KMS-11 (cell line): Measurements from ENCODE around the gene RRP36.

Experiments
- H2AFZ ChIP-seq: fragments of 200-600 bp; sonication (generic); 2 replicates; pipeline ENCODE4 v1.6.1; 2016; ENCODE audit warnings: antibody characterized with exemption, mixed run types, low read depth
- H3K27ac ChIP-seq: fragments of 200-600 bp; sonication (generic); 2 replicates; pipeline ENCODE4 v1.6.1; 2016; ENCODE audit warnings: mild to moderate bottlenecking, mixed run types
- H3K27me3 ChIP-seq: fragments of 200-600 bp; sonication (generic); 2 replicates; pipeline ENCODE4 v1.6.1; 2017; ENCODE audit warnings: mild to moderate bottlenecking, low read depth, mixed run types, moderate library complexity; ENCODE audit not compliant: insufficient read depth
- H3K36me3 ChIP-seq: fragments of 200-600 bp; sonication (generic); 2 replicates; pipeline ENCODE4 v1.6.1; 2017; ENCODE audit warnings: mild to moderate bottlenecking, mixed run types; ENCODE audit not compliant: insufficient read depth
- H3K4me1 ChIP-seq: fragments of 200-600 bp; sonication (generic); 2 replicates; pipeline ENCODE4 v1.6.1; 2016; ENCODE audit warnings: mild to moderate bottlenecking, low read depth, mixed run types; ENCODE audit not compliant: poor library complexity, severe bottlenecking
- H3K4me2 ChIP-seq: fragments of 200-600 bp; sonication (generic); 2 replicates; pipeline ENCODE4 v1.7.0; 2016; ENCODE audit warnings: mild to moderate bottlenecking, mixed run types
- H3K4me3 ChIP-seq: fragments of 200-600 bp; sonication (generic); IDR thresholded peaks from 2 replicates; pipeline ENCODE4 v1.6.1; 2017; ENCODE audit warnings: low read depth, low read length, mixed read lengths; ENCODE audit not compliant: insufficient read depth
- H3K79me2 ChIP-seq: fragments of 200-600 bp; sonication (generic); 2 replicates; pipeline ENCODE4 v1.6.1; 2016; ENCODE audit warnings: low read depth, mixed run types; ENCODE audit not compliant: insufficient read depth
- H3K9ac ChIP-seq: fragments of 200-600 bp; sonication (generic); 2 replicates; pipeline ENCODE4 v1.6.1; 2016; ENCODE audit warnings: mild to moderate bottlenecking, mixed run types
- H4K20me1 ChIP-seq: fragments of 200-600 bp; sonication (generic); 2 replicates; pipeline ENCODE4 v1.6.1; 2016; ENCODE audit warnings: mild to moderate bottlenecking, mixed run types; ENCODE audit not compliant: insufficient read depth
- CTCF ChIP-seq: fragments of 200-600 bp; sonication (generic); conservative IDR thresholded peaks from 2 replicates; pipeline ENCODE4 v1.6.1; 2017; ENCODE audit warnings: low read depth, mild to moderate bottlenecking, antibody characterized with exemption, low read length, moderate library complexity, mixed read lengths

Gene RRP36

GRCh38 chr6:43020052-43020705 lies 1.2 kb upstream of the RRP36 start:
- Histone ChIP-seq H3K36me3 (no peaks in the 10 kb centered on the region), H3K27ac (no peak overlapping the region), H3K4me1 (peaks cover 48% of the 10 kb centered on the region), H3K27me3 (no peaks in the 10 kb centered on the region), H3K4me3 (no peak overlapping the region), H2AFZ (no peak overlapping the region), H3K4me2 (no peak overlapping the region; the same call in 1 of the 2 replicates), H3K9ac (no peak overlapping the region), H4K20me1 (no peaks in the 10 kb centered on the region), H3K79me2 (peaks cover 39% of the 10 kb centered on the region)
- TF ChIP-seq CTCF = no peak

- Histone ChIP-seq H3K27me3 (no peaks in the 10 kb centered on the region), H3K79me2 (peaks cover 35% of the 10 kb centered on the region), H2AFZ (peak overlapping the region; percentile 87; the same call in 1 of the 2 replicates), H3K27ac (peak overlapping the region; percentile 70), H3K36me3 (no peaks in the 10 kb centered on the region), H3K9ac (peak overlapping the region; percentile 65; the same call in 1 of the 2 replicates), H3K4me1 (peaks cover 43% of the 10 kb centered on the region), H3K4me2 (peak overlapping the region; percentile 98), H3K4me3 (no peak overlapping the region), H4K20me1 (no peaks in the 10 kb centered on the region)
- no peak for TF ChIP-seq CTCF
These were observed 576 bp upstream of the RRP36 start for GRCh38 chr6:43020847-43021246.

GRCh38 chr6:43024436-43024835 lies 3.0 kb downstream of the RRP36 start:
- H3K79me2 ChIP-seq = peaks cover 29% of the 10 kb centered on the region
- no peak overlapping the region for H3K4me2 ChIP-seq
- H2AFZ ChIP-seq = no peak overlapping the region
- H3K9ac ChIP-seq = no peak overlapping the region
- peaks cover 25% of the 10 kb centered on the region for H3K4me1 ChIP-seq
- no peak for TF ChIP-seq CTCF
- no peak overlapping the region for H3K4me3 ChIP-seq
- no peaks in the 10 kb centered on the region for H3K27me3 ChIP-seq
- no peak overlapping the region for H3K27ac ChIP-seq
- H4K20me1 ChIP-seq = no peaks in the 10 kb centered on the region
- H3K36me3 ChIP-seq = 0 out of 2 replicates have a peak, but pooled peaks cover under 1% of the 10 kb centered on the region

GRCh38 chr6:43026365-43026764 lies 4.9 kb downstream of the RRP36 start:
- Histone ChIP-seq H3K4me1 (peaks cover 8% of the 10 kb centered on the region), H3K27ac (no peak overlapping the region), H3K4me3 (no peak overlapping the region), H4K20me1 (no peaks in the 10 kb centered on the region), H3K36me3 (0 out of 2 replicates have a peak, but pooled peaks cover 6% of the 10 kb centered on the region), H2AFZ (no peak overlapping the region), H3K79me2 (peaks cover 29% of the 10 kb centered on the region), H3K4me2 (no peak overlapping the region), H3K27me3 (no peaks in the 10 kb centered on the region), H3K9ac (no peak overlapping the region)
- no peak for TF ChIP-seq CTCF
